SHP77 treated with DMSO at 0.1 percent for 48 hours (cell line): ENCODE results near the gene PI4K2B.
"Not testable (repeated sequence)": the region's sequence is repeated elsewhere in the genome, so short reads cannot be mapped to it uniquely, and the experiment has no call there.

Experiments
- DNase-seq: peaks from one replicate; lab custom pipeline; 2025; lab: John Stamatoyannopoulos, UW

Gene PI4K2B

DNA sequence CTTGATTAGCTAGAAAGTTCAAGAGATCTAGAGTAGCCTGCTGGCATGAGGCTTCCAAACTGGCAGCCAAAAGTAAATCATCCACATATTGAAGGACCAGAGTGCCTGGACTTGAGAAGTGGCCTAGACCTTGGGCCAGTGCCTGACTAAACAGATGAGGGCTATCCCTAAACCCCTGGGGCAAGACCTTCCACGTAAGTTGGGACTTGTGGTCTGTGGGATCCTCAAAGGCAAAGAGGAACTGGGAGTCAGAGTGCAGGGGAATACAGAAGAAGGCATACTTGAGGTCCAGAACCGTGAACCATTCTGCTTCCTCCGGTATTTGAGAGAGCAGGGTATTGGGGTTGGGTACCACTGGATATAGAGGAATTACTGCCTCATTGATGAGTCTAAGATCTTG lies 8.4 kb downstream of the PI4K2B start:
- DNase-seq = not testable (repeated sequence)

- no peak for DNase-seq
These were observed 11.3 kb downstream of the PI4K2B start for GRCh38 chr4:25245181-25245580.

DNA sequence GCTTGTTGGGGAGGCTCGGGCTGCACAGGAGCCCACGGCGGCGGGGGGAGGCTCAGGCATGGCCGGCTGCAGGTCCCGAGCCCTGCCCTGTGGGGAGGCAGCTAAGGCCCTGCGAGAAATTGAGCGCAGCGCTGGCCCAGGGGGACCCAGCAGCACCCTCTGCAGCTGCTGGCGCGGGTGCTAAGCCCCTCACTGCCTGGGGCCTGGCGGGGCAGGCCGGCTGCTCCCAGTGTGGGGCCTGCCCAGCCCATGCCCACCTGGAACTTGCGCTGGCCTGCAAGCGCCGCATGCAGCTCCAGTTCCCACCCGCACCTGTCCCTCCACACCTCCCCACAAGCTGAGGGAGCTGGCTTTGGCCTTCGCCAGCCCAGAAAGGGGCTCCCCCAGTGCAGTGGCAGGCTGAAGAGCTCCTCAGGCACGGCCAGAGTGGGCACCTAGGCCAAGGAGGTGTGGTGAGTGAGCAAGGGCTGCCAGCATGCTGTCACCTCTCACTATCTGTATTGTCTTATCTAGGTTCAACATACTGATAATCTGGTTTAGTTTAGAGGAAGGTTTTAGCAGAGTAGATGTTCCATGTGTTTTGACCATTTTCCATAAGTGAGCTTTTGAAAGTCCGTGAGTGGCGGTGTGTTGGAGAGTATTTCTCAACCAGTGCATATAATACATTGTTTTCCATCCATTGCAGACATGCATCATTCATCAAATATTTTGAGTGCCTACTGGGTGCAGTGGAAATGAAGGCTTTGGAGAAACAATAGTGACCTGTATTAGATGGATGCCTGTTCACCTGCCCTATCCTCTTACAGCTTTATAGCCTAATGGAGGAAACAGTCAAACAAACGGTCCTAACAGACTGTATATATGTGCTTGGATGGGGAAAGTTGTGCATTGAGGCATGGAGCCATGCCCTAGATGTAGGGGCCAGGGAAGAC lies 13.1 kb downstream of the PI4K2B start:
- no peak for DNase-seq

GRCh38 chr4:25248875-25249274 lies 15.0 kb downstream of the PI4K2B start:
- not testable (repeated sequence) for DNase-seq

GRCh38 chr4:25249494-25249893 lies 15.7 kb downstream of the PI4K2B start:
- not testable (repeated sequence) for DNase-seq

- no peak for DNase-seq
These were observed 18.6 kb downstream of the PI4K2B start for GRCh38 chr4:25252230-25253070.

DNA sequence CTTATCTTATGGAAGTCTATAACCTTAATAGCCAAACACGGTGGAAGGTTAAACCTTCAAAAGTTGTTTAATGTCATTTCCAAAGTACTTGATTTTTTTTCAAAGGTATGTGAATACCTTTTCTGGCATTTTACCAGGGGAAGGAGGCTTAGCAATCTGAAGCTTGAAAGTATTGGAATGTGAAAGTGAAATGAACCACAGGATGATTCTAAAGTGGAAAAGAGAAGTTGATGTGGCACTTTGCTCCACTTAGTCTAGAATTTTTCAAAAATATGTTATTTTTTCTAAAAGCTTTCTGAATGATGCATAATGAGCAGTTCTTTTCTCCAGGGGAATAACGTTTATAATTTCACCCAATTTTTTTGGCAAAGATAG lies 19.2 kb downstream of the PI4K2B start:
- no peak for DNase-seq

- DNase-seq = not testable (repeated sequence)
These were observed 20.0 kb downstream of the PI4K2B start for GRCh38 chr4:25253786-25254185.

DNA sequence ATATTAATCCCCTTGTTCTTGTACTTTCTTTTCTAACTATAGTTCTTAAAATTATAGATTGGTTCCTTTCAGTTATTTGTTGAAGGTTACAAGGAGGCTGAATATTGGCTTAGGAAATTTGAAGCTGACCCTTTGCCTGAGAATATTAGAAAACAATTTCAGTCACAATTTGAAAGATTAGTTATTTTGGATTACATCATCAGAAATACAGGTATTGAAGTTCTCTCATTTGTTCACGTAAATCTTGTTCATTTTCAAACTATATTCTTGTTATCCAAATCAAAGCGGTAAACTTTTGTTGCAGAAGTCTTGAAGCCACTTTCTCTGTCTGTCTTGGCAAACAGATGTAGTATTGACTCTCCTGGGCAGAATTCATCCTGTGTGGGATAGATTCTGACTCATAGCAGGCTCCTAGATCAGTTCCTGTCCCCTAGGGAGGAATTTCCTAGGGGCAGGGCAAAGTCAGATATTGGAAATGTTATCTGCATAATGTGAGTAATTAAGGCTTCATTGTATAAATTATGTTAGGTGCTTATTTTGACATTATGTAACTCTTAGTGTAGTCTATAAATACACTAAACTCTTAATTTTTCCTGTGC lies 25.2 kb downstream of the PI4K2B start:
- DNase-seq = no peak

DNA sequence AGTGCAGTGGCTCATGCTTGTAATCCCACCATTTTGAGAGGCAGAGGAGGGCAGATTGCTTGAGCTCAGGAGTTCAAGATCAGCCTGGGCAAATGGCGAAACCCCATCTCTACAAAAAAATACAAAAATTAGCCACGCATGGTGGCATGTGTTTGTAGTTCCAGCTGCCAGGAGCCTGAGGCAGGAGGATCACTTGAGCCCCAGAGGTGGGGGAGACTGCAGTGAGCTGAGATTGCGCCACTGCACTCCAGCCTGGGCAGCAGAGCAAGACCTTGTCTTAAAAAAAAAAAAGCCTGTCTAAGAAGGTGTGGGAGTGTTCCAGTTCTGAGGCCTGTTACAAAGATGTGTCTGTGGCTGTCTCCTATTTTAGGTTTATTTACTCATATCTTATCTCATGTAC lies 38.0 kb downstream of the PI4K2B start:
- no peak for DNase-seq

- no peak for DNase-seq
These were observed 46.4 kb downstream of the PI4K2B start for GRCh38 chr4:25280210-25280609.

DNA sequence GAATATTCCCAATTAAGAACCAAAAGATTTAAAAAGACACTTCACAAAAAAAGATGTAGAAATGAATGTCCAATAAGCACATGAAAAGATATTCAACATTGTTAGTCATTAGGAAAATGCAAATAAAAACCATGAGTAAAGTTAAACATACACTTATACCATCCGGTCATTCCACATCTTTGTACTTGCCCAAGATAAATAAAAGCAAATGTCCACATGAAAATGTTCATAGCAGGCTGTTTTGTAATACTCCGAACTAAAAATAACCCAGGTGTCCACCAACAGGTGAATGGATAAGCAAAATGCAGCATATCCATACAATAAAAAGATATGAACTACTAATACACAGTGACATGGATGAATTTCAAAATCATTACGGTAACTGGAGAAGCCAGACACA lies 50.1 kb downstream of the PI4K2B start:
- no peak for DNase-seq

GRCh38 chr4:25284466-25284865 lies 50.6 kb downstream of the PI4K2B start:
- no peak for DNase-seq

DNA sequence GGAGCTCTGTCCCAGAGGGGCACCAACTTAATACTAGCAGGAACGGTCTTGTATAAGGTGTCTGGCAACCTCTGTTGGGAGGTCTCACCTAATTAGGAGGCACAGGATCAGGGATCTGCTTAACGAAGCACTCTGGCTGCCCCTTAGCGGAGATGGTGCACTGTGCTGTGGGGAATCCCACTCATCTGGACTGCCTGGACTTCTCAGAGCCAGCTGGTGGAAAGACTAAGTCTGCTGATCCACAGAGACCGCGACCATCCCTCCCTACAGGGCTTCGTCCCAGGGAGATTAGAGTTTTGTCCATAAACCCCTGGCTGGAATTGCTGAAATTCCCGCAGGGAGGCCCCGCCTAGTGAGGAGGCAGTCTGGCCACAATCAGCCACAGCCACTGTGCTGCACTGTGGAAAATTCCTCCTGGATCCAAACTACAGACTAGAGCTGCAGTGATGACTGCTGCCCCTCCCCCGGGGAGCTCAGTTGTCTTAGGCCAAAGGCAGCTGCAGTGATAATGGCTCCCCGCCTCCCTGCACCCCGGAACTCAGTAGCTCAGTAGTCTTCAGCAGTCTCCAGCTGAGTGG lies 56.7 kb downstream of the PI4K2B start:
- no peak for DNase-seq

DNA sequence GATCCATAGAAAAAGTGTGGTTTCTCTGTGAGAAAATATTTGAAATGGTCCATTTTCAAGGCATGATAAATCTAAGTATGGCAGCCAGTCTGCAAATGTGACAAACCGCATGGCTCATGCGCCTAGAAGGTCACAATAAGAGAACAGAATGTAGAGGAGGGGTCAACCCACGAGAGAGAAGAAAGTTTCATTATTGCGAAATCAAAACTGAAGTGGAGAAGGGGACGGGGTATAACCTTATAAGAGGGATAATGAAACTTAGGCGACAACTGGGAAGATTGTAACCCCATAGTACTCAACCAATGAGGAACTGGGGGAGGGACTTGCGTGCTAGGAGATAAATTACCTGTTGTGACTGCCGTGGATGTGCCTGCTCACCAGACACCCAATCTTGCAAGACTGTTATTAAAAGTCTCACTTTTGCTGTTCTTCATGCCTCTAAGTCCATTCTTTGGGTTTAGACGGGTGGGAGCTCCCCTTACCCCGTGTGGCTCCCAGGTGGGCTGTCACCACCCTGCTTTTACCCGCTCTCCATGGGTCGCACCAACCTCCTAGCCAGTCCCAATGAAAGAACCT lies 57.4 kb downstream of the PI4K2B start:
- DNase-seq = no peak

DNA sequence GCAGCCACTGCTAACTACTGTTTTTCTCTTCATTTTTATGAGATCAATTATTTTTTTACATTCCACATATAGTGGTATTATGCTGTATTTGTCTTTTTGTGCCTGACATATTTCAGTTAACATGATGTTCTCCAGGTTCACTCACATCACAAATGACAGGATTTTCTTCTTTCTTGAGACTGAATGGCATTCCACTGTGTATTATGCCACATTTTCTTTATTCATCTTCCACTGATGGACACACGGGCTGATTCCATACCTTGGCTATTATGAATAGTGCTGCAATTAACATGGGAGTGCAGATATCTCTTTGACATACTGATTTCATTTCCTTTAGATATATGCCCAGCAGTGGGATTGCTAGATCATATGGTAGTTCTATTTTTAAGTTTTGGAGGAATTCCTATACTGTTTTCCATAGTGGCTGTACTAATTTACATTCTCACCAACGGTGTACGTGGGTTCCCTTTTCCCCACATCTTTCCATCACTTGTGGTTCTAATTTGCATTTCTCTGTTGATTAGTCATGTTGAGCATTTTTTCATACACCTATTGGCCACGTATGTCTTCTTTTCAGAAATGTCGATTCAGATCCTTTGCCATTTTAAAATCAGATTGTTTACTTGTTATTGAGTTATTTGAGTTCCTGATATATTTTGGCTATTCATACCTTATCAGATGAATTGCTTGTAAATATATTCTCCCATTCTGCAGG lies 63.9 kb downstream of the PI4K2B start:
- DNase-seq = no peak

GRCh38 chr4:25299476-25300203 lies 65.8 kb downstream of the PI4K2B start:
- no peak for DNase-seq

DNA sequence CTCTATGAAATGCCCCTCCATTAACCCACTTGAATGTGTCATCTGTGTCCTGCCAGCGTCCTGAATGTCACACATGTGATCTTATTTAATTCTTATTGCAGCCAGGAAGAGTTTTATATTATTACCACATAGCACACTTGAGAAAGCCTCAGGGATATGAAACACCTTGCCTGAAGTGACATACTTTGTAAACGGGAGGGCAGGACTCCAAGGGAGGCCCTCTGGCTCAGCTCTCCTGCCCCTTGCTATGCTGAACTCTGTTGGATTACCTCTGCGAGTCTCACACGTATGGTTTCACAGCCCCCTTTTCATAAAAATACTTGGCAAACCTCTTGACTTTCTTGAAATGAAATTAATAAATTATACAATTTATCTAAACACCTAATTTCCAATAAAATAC lies 67.6 kb downstream of the PI4K2B start:
- no peak for DNase-seq

GRCh38 chr4:25302626-25303025 lies 68.8 kb downstream of the PI4K2B start:
- DNase-seq = no peak

DNA sequence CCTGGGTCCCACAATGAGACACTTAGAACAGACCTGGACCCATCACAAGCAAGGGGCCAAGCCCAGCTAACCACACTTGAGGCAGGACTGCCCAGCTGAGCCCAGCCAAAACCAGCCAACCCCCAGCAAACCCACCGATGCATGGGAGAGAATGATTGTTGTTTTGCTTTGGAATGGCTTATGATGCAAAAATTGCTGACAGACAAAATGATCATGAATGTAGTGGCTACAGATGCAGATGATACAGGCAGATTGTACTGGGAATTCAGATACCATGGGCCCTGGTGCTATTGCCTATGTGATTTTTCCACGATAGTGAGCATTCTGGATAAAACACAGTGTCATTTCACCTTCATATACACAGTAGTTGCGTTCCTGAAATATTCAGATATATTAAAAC lies 69.7 kb downstream of the PI4K2B start:
- no peak for DNase-seq
